NCI-H2171 (cell line): ENCODE data around the gene ACCSL.

ENCODE experiments used
- DNase-seq: peaks from one replicate; lab custom pipeline; 2025; lab: John Stamatoyannopoulos, UW

Gene ACCSL

GRCh38 chr11:44047931-44048431, at the start of gene ACCSL:
Gene ACCSL (plus strand): TSS chr11:44047981. CDS start chr11:44048037, 56 bp downstream.
- no peak for DNase-seq

GRCh38 chr11:43998308-43998707, 49.5 kb upstream of the ACCSL start:
- no peak for DNase-seq

DNA sequence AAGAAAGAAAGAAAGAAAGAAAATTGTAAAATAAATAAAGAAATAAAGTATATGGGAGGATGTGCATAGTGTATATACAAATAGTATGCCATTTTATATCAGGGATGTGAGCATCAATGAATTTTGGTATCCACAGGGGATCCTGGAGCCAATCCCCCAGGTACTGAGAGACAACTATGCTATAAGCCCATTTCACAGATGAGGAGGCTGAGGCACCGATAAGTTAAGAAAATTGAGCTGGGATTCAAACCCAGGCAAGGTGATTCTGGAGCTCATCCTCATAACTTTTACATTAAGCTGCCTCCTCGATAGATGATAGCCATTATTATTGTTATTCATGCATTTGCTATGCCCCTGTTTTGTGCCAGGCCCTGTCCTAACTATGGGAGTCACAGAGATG, 47.0 kb upstream of the ACCSL start:
- no peak for DNase-seq

DNA sequence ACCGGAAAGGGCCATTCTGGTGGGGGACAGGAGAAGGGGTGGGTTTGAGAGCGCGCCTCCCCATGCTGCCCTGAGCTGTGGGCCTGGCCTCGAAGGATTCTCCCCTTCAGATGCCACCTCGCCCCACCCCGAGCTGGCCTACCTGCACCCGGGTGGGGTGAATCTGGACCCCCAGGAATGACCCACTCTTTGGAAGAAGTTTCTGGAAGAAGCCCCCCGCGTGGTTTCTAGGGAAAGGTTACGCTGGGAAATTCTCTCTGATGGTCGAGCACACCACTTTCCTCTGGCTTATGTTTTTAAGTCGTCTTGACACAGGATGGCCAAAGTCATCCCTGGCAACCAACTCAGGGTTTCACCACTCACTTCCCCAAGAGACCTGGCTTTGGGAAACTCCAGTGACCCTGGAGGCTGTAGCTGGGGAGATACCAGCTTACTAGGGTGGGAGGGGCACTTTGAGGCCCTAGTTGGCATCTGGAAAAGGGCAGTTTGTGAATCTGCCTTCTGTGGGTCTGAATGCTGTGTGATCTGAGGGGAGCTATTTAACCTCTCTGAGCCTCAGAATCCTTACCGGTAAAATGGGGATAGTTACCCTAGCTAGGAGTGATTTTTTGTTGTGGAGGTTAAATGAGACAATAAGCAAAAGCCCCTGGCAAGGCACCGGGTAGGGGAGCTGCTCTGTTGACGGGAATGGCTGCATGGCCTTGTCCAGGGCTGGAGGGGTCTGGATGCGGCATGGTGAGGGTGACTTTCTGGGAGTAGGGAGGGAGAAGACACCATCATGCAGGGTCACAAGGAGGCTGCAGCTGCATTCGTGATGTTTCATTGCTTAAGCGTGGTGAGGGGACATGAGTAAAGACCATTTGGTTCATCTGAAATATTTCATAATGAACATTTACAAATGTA, 45.3 kb upstream of the ACCSL start:
- DNase-seq, result no peak

- no peak for DNase-seq
Observed at GRCh38 chr11:44003736-44004451, 43.9 kb upstream of the ACCSL start.

GRCh38 chr11:44004452-44005062, 43.2 kb upstream of the ACCSL start:
- DNase-seq, result no peak

DNA sequence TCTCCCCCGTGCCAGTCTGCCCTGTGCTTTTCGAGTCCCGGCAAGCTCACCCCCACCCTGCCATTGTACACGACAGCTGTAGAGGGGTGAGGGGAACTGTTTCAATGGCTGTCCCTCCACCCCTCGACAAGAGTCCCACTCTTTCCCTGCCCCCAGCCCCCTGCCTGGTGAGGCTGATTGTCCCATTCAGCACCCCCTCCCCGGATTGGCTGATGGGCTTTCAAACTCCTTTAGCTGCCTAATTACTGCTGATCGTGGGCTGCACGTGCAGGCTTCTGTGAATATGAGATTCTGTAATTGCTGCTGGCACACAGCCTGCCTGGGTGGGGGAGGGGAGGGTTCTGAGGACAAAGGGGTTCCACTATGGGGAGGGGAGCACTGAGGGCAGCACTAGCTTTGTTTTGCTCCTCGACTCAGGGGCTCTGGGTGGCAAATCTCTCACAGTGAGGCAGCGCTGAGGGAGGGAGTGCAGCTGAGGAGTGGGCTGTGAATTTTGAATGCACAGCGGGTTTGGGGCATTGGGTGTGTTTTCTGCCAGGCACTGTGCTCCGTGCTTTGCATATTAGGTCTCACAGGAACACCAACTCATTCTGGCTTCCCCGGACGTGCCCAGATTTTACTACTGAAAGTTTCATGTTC, 42.6 kb upstream of the ACCSL start:
- DNase-seq, result peak; percentile 90

GRCh38 chr11:44005956-44006355, 41.8 kb upstream of the ACCSL start:
- DNase-seq, result no peak

DNA sequence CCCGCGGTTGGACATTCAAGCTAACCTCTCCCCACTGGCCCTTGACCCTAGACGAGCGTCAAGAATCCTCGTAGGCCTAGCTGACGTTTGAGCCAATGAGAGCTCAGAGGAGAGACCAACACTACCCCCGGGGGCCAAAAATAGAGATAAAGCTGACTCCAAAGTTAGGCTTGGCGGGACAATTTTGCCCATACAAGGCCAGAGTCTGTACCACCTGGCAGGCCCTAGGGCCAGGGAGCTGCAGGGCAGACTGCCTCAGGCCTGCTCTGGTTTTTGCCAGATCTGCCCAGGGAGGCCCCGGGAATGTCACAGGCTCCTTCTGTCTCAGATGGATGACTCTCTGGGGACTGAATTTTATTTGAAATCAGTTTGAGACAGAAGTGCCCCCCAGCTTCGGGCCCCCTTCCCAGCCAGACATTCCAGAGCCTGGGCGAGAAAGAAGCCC, 40.8 kb upstream of the ACCSL start:
- peak; percentile 20 for DNase-seq

DNA sequence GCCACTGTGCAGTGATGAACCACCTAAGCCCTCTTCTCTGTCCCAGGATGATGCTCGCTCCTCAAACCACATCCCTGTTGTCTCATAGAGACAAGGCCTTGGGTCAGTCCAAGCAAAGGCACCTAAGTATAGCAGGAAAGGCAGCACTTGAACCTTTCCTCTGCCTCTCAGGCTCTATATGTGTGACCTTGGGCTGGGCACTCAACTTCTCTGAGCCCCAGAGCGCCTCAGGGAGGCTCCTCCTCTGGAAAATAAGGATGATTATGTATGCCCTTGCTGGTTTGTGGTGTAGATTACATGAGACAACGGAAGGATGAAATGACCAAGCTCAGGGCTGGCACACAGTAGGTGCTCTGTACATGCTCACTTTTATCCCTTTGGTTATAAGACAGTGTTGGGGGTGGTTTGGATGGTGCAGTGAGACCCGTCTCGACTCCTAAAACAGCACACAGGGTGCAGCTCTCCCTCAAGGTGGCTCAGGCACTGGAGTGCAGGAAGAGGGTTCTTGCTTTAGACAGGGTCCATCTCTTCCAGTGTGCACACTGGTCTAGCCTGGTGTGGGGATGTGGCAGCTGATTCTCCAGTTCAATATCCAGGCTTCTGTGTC, 40.2 kb upstream of the ACCSL start:
- no peak for DNase-seq

GRCh38 chr11:44008088-44008501, 39.7 kb upstream of the ACCSL start:
- DNase-seq, result no peak

DNA sequence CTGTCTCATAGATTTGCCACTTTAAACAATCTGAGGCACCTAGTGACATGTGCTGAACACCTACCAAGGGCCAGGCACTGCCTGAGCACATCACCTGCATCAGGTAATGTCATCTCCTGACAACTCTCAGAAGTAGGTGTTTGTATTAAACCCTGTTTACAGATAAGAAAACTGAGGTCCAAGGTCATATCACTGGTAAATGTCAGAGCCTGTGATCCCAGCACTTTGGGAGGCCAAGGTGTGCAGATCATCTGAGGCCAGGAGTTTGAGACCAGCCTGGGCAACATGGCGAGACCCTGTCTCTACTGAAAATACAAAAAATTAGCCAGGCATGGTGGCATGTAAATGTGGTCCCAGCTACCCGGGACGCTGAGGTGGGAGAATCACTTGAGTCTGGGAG, 39.1 kb upstream of the ACCSL start:
- no peak for DNase-seq

- DNase-seq, result no peak
Observed at GRCh38 chr11:44010789-44011251, 37.0 kb upstream of the ACCSL start.

DNA sequence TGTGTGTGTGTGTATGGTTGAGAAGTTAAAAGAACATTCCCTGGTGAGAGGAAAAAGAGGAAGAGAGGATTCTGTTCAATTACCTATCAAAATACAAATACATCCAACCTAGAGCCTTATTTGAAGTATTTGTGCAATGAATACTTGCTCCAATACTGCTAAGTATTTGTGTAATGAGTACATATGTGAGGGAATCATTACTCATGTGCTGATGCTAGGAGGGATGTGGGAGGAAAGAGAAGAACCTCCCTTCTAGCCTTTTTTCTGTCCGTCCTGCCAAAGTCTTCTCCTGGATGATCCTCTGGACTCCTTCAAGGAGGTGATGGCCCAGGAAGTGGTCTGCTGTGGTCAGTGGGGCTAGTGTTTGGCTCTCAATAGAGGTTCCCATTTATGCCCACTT, 36.0 kb upstream of the ACCSL start:
- no peak for DNase-seq

DNA sequence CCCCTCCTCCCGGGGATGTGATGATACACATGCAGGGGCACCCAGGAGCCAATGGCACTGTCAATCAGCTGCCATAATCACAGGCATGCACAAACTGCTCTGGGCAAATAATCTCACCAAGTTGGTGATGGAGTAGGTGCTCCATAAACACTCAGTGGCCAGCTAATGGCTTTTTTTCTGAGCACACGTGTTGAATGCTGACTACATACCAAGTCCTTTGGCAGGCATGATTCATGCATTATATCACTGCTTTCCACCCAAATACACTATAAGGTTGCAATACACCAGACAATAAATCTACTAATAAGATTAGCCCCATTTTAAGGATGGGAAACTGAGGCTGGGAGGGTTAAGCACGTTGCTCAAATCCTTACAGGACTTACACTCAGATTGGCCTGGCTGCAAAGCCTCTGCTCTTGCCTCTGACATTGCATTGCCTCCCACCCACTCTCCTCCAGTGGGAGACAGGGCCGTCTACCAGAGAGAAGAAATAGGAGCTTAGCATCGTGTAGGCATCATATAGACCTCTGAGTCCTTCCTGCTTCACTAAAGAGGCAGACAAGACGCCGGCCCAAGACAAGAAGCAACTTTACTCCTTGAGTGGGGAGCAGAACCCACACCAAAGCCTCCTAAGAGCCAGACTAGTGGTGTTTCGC, 32.7 kb upstream of the ACCSL start:
- no peak for DNase-seq

- no peak for DNase-seq
Observed at GRCh38 chr11:44015624-44016007, 32.2 kb upstream of the ACCSL start.

DNA sequence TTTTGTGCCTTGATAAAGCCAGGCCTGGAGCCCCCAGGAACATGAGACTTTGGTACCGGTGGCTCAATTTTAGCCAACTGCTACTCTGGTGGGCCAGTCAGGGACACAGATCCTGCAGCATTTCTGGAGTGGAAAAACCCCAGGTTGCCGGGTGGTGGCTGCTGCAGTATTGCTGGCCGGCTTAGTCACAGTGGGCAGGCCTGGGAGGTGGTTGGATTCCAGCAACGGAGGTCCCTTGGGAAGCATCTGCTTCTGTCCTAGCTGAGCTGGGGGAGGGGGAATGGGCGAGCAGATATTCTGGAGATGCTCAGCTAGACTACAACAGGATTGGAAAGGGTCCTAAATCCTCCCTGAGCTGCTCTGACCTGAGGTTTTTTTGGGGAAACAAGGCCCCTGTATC, 31.6 kb upstream of the ACCSL start:
- DNase-seq, result no peak

GRCh38 chr11:44016546-44017442, 31.0 kb upstream of the ACCSL start:
- no peak for DNase-seq

GRCh38 chr11:44017443-44018126, 30.2 kb upstream of the ACCSL start:
- DNase-seq, result peak; percentile 51
